ENCODE results near the gene SLBP.

SLBP gene

GRCh38 chr4:1664141-1664540, 48.0 kb downstream of the SLBP start:
- H3K27ac ChIP-seq, result no peak overlapping the region
- DNase-seq, result no peak
- H3K36me3 ChIP-seq, result no peaks in the 10 kb centered on the region; the same call in 1 of the 2 replicates
- H3K9me3 ChIP-seq (ENCODE audit: severe bottlenecking), result no peaks in the 10 kb centered on the region
- H3K27me3 ChIP-seq (ENCODE audit: insufficient read depth, low read depth, severe bottlenecking), result no peaks in the 10 kb centered on the region
- no peak overlapping the region for H3K4me3 ChIP-seq (ENCODE audit: low read depth, low read length)
- TF ChIP-seq CTCF (IDR thresholded peaks at IDR 0.05; ENCODE audit: low read depth, low read length), result no peak

GRCh38 chr4:1663549-1663948, 48.6 kb downstream of the SLBP start:
- Histone ChIP-seq H3K36me3 (no peaks in the 10 kb centered on the region; the same call in 1 of the 2 replicates), H3K27ac (no peak overlapping the region), H3K9me3 (ENCODE audit: severe bottlenecking) (no peaks in the 10 kb centered on the region), H3K27me3 (ENCODE audit: insufficient read depth, low read depth, severe bottlenecking) (no peaks in the 10 kb centered on the region), H3K4me3 (ENCODE audit: low read depth, low read length) (no peak overlapping the region)
- TF ChIP-seq CTCF (IDR thresholded peaks at IDR 0.05; ENCODE audit: low read depth, low read length), result no peak
- no peak for DNase-seq

GRCh38 chr4:1661695-1662094, 50.4 kb downstream of the SLBP start:
- no peak for DNase-seq
- Histone ChIP-seq H3K36me3 (no peaks in the 10 kb centered on the region; the same call in 1 of the 2 replicates), H3K27me3 (ENCODE audit: insufficient read depth, low read depth, severe bottlenecking) (no peaks in the 10 kb centered on the region), H3K4me3 (ENCODE audit: low read depth, low read length) (no peak overlapping the region), H3K9me3 (ENCODE audit: severe bottlenecking) (no peaks in the 10 kb centered on the region), H3K27ac (no peak overlapping the region)
- peak; percentile 27; the same call in 1 of the 2 replicates for TF ChIP-seq CTCF (IDR thresholded peaks at IDR 0.05; ENCODE audit: low read depth, low read length)

- no peak overlapping the region for H3K4me3 ChIP-seq (ENCODE audit: low read depth, low read length)
- H3K9me3 ChIP-seq (ENCODE audit: severe bottlenecking), result no peaks in the 10 kb centered on the region
- H3K27me3 ChIP-seq (ENCODE audit: insufficient read depth, low read depth, severe bottlenecking), result no peaks in the 10 kb centered on the region
- H3K36me3 ChIP-seq, result no peaks in the 10 kb centered on the region; the same call in 1 of the 2 replicates
- DNase-seq, result no peak
- no peak overlapping the region for H3K27ac ChIP-seq
- TF ChIP-seq CTCF (IDR thresholded peaks at IDR 0.05; ENCODE audit: low read depth, low read length), result no peak
Observed at GRCh38 chr4:1660948-1661677, 51.0 kb downstream of the SLBP start.

GRCh38 chr4:1659104-1660043, 52.7 kb downstream of the SLBP start:
- Histone ChIP-seq H3K4me3 (ENCODE audit: low read depth, low read length) (no peak overlapping the region), H3K9me3 (ENCODE audit: severe bottlenecking) (no peaks in the 10 kb centered on the region), H3K36me3 (no peaks in the 10 kb centered on the region; the same call in 1 of the 2 replicates), H3K27ac (no peak overlapping the region), H3K27me3 (ENCODE audit: insufficient read depth, low read depth, severe bottlenecking) (no peaks in the 10 kb centered on the region)
- DNase-seq, result no peak
- no peak for TF ChIP-seq CTCF (IDR thresholded peaks at IDR 0.05; ENCODE audit: low read depth, low read length)

All from WERI-Rb-1 (cell line).